Choroid plexus epithelial cell (primary cell): ENCODE results near the gene UEVLD.
A peak's percentile ranks its signal among the peaks of the same experiment; 100 is the strongest.

ENCODE experiments used
- DNase-seq: peaks from one replicate; pipeline ENCODE4 v3.0.0-alpha.2; 2010; ENCODE audit warnings: low read depth
- H3K4me3 ChIP-seq: 2 replicates; pipeline ENCODE4 v1.5.1; 2011; ENCODE audit warnings: low read depth, mild to moderate bottlenecking, control low read depth, low read length, moderate library complexity
- CTCF ChIP-seq: conservative IDR thresholded peaks from 2 replicates; pipeline ENCODE4 v1.5.1; 2011; ENCODE audit warnings: low read depth, mild to moderate bottlenecking, control low read depth, inconsistent platforms, low read length, moderate library complexity

The UEVLD gene

GRCh38 chr11:18491924-18492323 lies 96.6 kb downstream of the UEVLD start:
- H3K4me3 ChIP-seq = no peak overlapping the region
- TF ChIP-seq CTCF = no peak
- DNase-seq = peak; percentile 12

- DNase-seq = no peak
- TF ChIP-seq CTCF = no peak
- H3K4me3 ChIP-seq = no peak overlapping the region
These were observed 97.6 kb downstream of the UEVLD start for GRCh38 chr11:18490736-18491485.

- peak; percentile 14 for DNase-seq
- TF ChIP-seq CTCF = no peak
- no peak overlapping the region for H3K4me3 ChIP-seq
These were observed 98.2 kb downstream of the UEVLD start for GRCh38 chr11:18490319-18490718.

GRCh38 chr11:18485913-18486528 lies 102.5 kb downstream of the UEVLD start:
- TF ChIP-seq CTCF = no peak
- no peak overlapping the region for H3K4me3 ChIP-seq
- DNase-seq = no peak
